Measurements from ENCODE around the gene NVL. TPM values are rescaled to one million over a fixed set of nuclear protein-coding genes. Genes with fewer than 3 reads are reported as not detected.

NVL gene
- total RNA-seq, 2 donors from 2014 or later = 19.9 to 39.5 TPM

- no peak for ATAC-seq (replicated peaks)
- Mint-ChIP-seq H3K4me3 (no peak overlapping the region), H3K27ac (peak overlapping the region; percentile 30), H3K4me1 (no peaks in the 10 kb centered on the region), H3K36me3 (ENCODE audit: low read depth) (peaks cover 40% of the 10 kb centered on the region), H3K27me3 (no peaks in the 10 kb centered on the region), H3K9me3 (no peaks in the 10 kb centered on the region)
Measured at GRCh38 chr1:224252479-224252878, 77.5 kb downstream of the NVL start.

DNA sequence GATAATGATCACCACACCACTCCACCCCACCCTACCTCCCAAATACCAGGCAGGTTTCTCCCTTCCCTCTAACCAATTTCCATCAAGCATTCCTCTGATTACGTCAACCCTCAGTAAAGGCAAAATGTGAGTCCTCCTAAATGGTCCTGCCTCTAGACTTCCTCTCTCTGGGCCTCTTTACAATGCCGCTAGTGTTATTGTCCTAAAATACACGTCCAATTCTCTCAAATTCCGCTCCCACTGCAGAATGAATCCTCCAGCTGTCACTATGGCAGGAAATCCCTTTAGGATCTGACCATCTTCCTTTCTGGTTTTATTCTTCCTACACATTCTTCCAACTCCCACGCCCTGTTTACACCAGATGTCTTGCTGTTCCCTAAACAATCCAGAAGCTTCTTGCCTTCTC lies 78.2 kb downstream of the NVL start:
- H3K36me3 Mint-ChIP-seq (ENCODE audit: low read depth) = peaks cover 39% of the 10 kb centered on the region
- no peaks in the 10 kb centered on the region for H3K27me3 Mint-ChIP-seq
- H3K27ac Mint-ChIP-seq = peak overlapping the region; percentile 30
- no peaks in the 10 kb centered on the region for H3K9me3 Mint-ChIP-seq
- no peaks in the 10 kb centered on the region for H3K4me1 Mint-ChIP-seq
- H3K4me3 Mint-ChIP-seq = no peak overlapping the region
- ATAC-seq (replicated peaks) = no peak

- no peaks in the 10 kb centered on the region for H3K27me3 Mint-ChIP-seq
- peaks cover 52% of the 10 kb centered on the region for H3K36me3 Mint-ChIP-seq (ENCODE audit: low read depth)
- peak overlapping the region; percentile 35 for H3K4me3 Mint-ChIP-seq
- H3K27ac Mint-ChIP-seq = peak overlapping the region; percentile 91
- peaks cover 6% of the 10 kb centered on the region for H3K4me1 Mint-ChIP-seq
- peak; percentile 60 for ATAC-seq (replicated peaks)
- no peaks in the 10 kb centered on the region for H3K9me3 Mint-ChIP-seq
Measured at GRCh38 chr1:224245188-224245587, 84.8 kb downstream of the NVL start.

DNA sequence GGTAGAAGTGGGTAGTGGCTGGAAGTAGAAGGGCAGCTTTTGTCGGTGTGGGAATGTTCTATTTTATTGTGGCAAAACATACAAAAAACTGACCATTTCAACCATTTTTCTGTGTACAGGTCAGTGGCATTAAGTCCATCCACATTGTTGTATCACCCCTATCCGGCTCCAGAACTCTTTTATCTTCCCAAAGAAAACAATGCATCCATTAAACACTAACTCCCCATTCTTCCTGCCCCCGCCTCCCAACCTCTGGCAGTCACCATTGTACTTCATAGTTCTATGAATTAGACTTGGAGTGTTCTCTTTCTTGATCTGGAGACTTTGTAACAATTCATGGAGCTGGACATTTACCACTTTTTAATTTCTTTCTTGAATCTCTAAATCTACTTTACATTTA lies 91.2 kb downstream of the NVL start:
- Mint-ChIP-seq H3K27ac (no peak overlapping the region), H3K36me3 (ENCODE audit: low read depth) (peaks cover 68% of the 10 kb centered on the region), H3K4me1 (no peaks in the 10 kb centered on the region), H3K4me3 (no peak overlapping the region), H3K9me3 (no peaks in the 10 kb centered on the region), H3K27me3 (no peaks in the 10 kb centered on the region)
- ATAC-seq (replicated peaks) = no peak

DNA sequence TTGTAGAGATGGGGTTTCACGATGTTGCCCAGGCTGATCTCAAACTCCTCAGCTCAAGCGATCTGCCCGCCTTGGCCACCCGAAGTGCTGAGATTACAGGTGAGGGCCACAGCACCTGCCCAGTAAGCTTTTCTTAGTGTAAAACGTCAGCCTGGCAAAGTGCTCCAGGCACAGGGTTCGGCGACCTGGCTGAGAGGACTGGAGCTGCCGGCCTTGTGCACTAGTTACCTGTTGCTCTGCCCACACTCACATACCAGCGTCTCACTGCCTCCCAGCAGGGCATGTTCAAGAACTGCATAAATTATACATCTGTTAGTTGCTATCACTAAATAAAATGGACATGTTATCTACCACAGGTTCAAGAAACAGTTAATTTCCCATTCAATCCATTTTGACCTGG lies 91.8 kb downstream of the NVL start:
- H3K27ac Mint-ChIP-seq = no peak overlapping the region
- no peaks in the 10 kb centered on the region for H3K9me3 Mint-ChIP-seq
- H3K4me1 Mint-ChIP-seq = no peaks in the 10 kb centered on the region
- H3K27me3 Mint-ChIP-seq = no peaks in the 10 kb centered on the region
- ATAC-seq (replicated peaks) = no peak
- no peak overlapping the region for H3K4me3 Mint-ChIP-seq
- H3K36me3 Mint-ChIP-seq (ENCODE audit: low read depth) = peaks cover 72% of the 10 kb centered on the region

- no peak for ATAC-seq (replicated peaks)
- Mint-ChIP-seq H3K9me3 (no peaks in the 10 kb centered on the region), H3K27ac (peak overlapping the region; percentile 6), H3K36me3 (ENCODE audit: low read depth) (peaks cover 81% of the 10 kb centered on the region), H3K4me1 (no peaks in the 10 kb centered on the region), H3K4me3 (no peak overlapping the region), H3K27me3 (no peaks in the 10 kb centered on the region)
Measured at GRCh38 chr1:224237119-224237881, 92.7 kb downstream of the NVL start.

GRCh38 chr1:224235813-224236493 lies 94.0 kb downstream of the NVL start:
- Mint-ChIP-seq H3K36me3 (ENCODE audit: low read depth) (peaks cover 79% of the 10 kb centered on the region), H3K4me3 (no peak overlapping the region), H3K27ac (peak overlapping the region; percentile 73), H3K9me3 (no peaks in the 10 kb centered on the region), H3K4me1 (no peaks in the 10 kb centered on the region), H3K27me3 (no peaks in the 10 kb centered on the region)
- ATAC-seq (replicated peaks) = no peak

GRCh38 chr1:224234017-224234416 lies 96.0 kb downstream of the NVL start:
- no peak overlapping the region for H3K27ac Mint-ChIP-seq
- no peak for ATAC-seq (replicated peaks)
- H3K4me3 Mint-ChIP-seq = no peak overlapping the region
- H3K4me1 Mint-ChIP-seq = no peaks in the 10 kb centered on the region
- H3K36me3 Mint-ChIP-seq (ENCODE audit: low read depth) = peaks cover 86% of the 10 kb centered on the region
- H3K27me3 Mint-ChIP-seq = no peaks in the 10 kb centered on the region
- H3K9me3 Mint-ChIP-seq = no peaks in the 10 kb centered on the region

- Mint-ChIP-seq H3K4me3 (no peak overlapping the region), H3K4me1 (no peaks in the 10 kb centered on the region), H3K27ac (peak overlapping the region; percentile 58), H3K36me3 (ENCODE audit: low read depth) (peaks cover 48% of the 10 kb centered on the region), H3K27me3 (no peaks in the 10 kb centered on the region), H3K9me3 (no peaks in the 10 kb centered on the region)
- ATAC-seq (replicated peaks) = no peak
Measured at GRCh38 chr1:224226849-224227502, 103.0 kb downstream of the NVL start.

- no peak overlapping the region for H3K4me3 Mint-ChIP-seq
- ATAC-seq (replicated peaks) = no peak
- no peaks in the 10 kb centered on the region for H3K27me3 Mint-ChIP-seq
- peak overlapping the region; percentile 10 for H3K27ac Mint-ChIP-seq
- peaks cover 22% of the 10 kb centered on the region for H3K36me3 Mint-ChIP-seq (ENCODE audit: low read depth)
- no peaks in the 10 kb centered on the region for H3K4me1 Mint-ChIP-seq
- no peaks in the 10 kb centered on the region for H3K9me3 Mint-ChIP-seq
Measured at GRCh38 chr1:224223819-224224714, 105.9 kb downstream of the NVL start.

GRCh38 chr1:224219612-224220059 lies 110.3 kb downstream of the NVL start:
- Mint-ChIP-seq H3K4me3 (no peak overlapping the region), H3K9me3 (no peaks in the 10 kb centered on the region), H3K4me1 (no peaks in the 10 kb centered on the region), H3K36me3 (ENCODE audit: low read depth) (no peaks in the 10 kb centered on the region), H3K27me3 (no peaks in the 10 kb centered on the region), H3K27ac (no peak overlapping the region)
- no peak for ATAC-seq (replicated peaks)

- no peaks in the 10 kb centered on the region for H3K27me3 Mint-ChIP-seq
- no peak for ATAC-seq (replicated peaks)
- H3K36me3 Mint-ChIP-seq (ENCODE audit: low read depth) = no peaks in the 10 kb centered on the region
- no peak overlapping the region for H3K4me3 Mint-ChIP-seq
- no peak overlapping the region for H3K27ac Mint-ChIP-seq
- no peaks in the 10 kb centered on the region for H3K9me3 Mint-ChIP-seq
- H3K4me1 Mint-ChIP-seq = no peaks in the 10 kb centered on the region
Measured at GRCh38 chr1:224219011-224219611, 110.9 kb downstream of the NVL start.

- Mint-ChIP-seq H3K4me3 (no peak overlapping the region), H3K9me3 (no peaks in the 10 kb centered on the region), H3K36me3 (ENCODE audit: low read depth) (no peaks in the 10 kb centered on the region), H3K4me1 (no peaks in the 10 kb centered on the region), H3K27ac (no peak overlapping the region), H3K27me3 (no peaks in the 10 kb centered on the region)
- no peak for ATAC-seq (replicated peaks)
Measured at GRCh38 chr1:224217655-224218623, 112.0 kb downstream of the NVL start.
